SU-DHL-6 (cell line): ENCODE results near the gene NAT14.

Experiments
- H2AFZ ChIP-seq: fragments of 200-600 bp; sonication (generic); 2 replicates; pipeline ENCODE4 v1.6.1; 2014; ENCODE audit warnings: low read depth, mild to moderate bottlenecking, moderate library complexity, mixed read lengths, antibody characterized with exemption, low read length; ENCODE audit not compliant: severe bottlenecking
- H3F3A ChIP-seq: fragments of 200-600 bp; shearing (Covaris generic); 2 replicates; pipeline ENCODE4 v1.6.0; 2016; ENCODE audit warnings: antibody characterized with exemption, mild to moderate bottlenecking; ENCODE audit not compliant: insufficient read depth
- H3K27ac ChIP-seq: fragments of 200-600 bp; sonication (generic); 2 replicates; pipeline ENCODE4 v1.5.1; 2016; ENCODE audit warnings: low read depth, mild to moderate bottlenecking, low read length, moderate library complexity, mixed read lengths
- H3K27me3 ChIP-seq: fragments of 200-600 bp; sonication (generic), shearing (Covaris generic); 2 replicates; pipeline ENCODE4 v1.6.0; 2014; ENCODE audit warnings: mild to moderate bottlenecking, low read length
- H3K36me3 ChIP-seq: fragments of 200-600 bp; sonication (generic); 2 replicates; pipeline ENCODE4 v1.6.1; 2014; ENCODE audit warnings: mild to moderate bottlenecking, low read length, mixed read lengths
- H3K4me2 ChIP-seq: fragments of 300-600, 200-600 bp; shearing (Covaris generic), sonication (generic); 2 replicates; pipeline ENCODE4 v1.6.0; 2014; ENCODE audit warnings: low read length, low read depth, mild to moderate bottlenecking; ENCODE audit not compliant: poor library complexity, severe bottlenecking
- H3K4me3 ChIP-seq: fragments of 200-600 bp; sonication (generic); 2 replicates; pipeline ENCODE4 v1.5.1; 2014; ENCODE audit warnings: antibody characterized with exemption, low read length, mild to moderate bottlenecking, mixed read lengths; ENCODE audit not compliant: insufficient read depth, poor library complexity, severe bottlenecking
- H3K79me2 ChIP-seq: fragments of 200-600 bp; sonication (generic); 2 replicates; pipeline ENCODE4 v1.6.1; 2014; ENCODE audit warnings: mild to moderate bottlenecking, low read length, moderate library complexity; ENCODE audit not compliant: insufficient read depth
- H3K9ac ChIP-seq: fragments of 200-600 bp; sonication (generic); 2 replicates; pipeline ENCODE4 v1.7.0; 2014; ENCODE audit warnings: mild to moderate bottlenecking, low read length
- H3K9me2 ChIP-seq: fragments of 200-600 bp; sonication (generic); replicated peaks from 2 replicates; pipeline ENCODE4 v1.6.1; 2014; ENCODE audit warnings: low read length; ENCODE audit not compliant: insufficient read depth
- H3K9me3 ChIP-seq: fragments of 200-600 bp; sonication (generic); 2 replicates; pipeline ENCODE4 v1.6.1; 2014; ENCODE audit warnings: low read length, mixed read lengths; ENCODE audit not compliant: insufficient read depth
- H4K20me1 ChIP-seq: fragments of 200-600 bp; sonication (generic); 2 replicates; pipeline ENCODE4 v1.6.1; 2014; ENCODE audit warnings: low read depth, mild to moderate bottlenecking, antibody characterized with exemption, low read length, moderate library complexity, mixed read lengths
- CTCF ChIP-seq: fragments of 200-600 bp; sonication (generic); IDR thresholded peaks from one replicate; pipeline ENCODE4 v1.5.1; 2017; ENCODE audit warnings: antibody characterized with exemption, mild to moderate bottlenecking, low read length, moderate library complexity; ENCODE audit not compliant: insufficient read depth, poor library complexity, severe bottlenecking
- EZH2phosphoT487 ChIP-seq: fragments of 200-600 bp; sonication (generic), shearing (Covaris generic); conservative IDR thresholded peaks from 2 replicates; pipeline ENCODE4 v1.6.1; 2018; ENCODE audit warnings: mild to moderate bottlenecking, antibody characterized with exemption, low read length, moderate library complexity, mixed read lengths

Gene NAT14

GRCh38 chr19:55462722-55463121 lies 22.3 kb upstream of the NAT14 start:
- no peak for TF ChIP-seq CTCF
- no peak for TF ChIP-seq EZH2phosphoT487
- H3K4me2 ChIP-seq = no peak overlapping the region
- H3K9me2 ChIP-seq = no peaks in the 10 kb centered on the region
- no peak overlapping the region for H3K4me3 ChIP-seq
- no peak overlapping the region for H3K9ac ChIP-seq
- H3K27ac ChIP-seq = no peak overlapping the region
- H3K9me3 ChIP-seq = no peaks in the 10 kb centered on the region
- no peaks in the 10 kb centered on the region for H3K27me3 ChIP-seq
- no peaks in the 10 kb centered on the region for H3K36me3 ChIP-seq
- H4K20me1 ChIP-seq = no peaks in the 10 kb centered on the region
- H3K79me2 ChIP-seq = peaks cover 9% of the 10 kb centered on the region; the same call in 1 of the 2 replicates
- no peak overlapping the region for H2AFZ ChIP-seq
- H3F3A ChIP-seq = peaks cover 9% of the 10 kb centered on the region; the same call in 1 of the 2 replicates

- no peaks in the 10 kb centered on the region for H3K27me3 ChIP-seq
Observed at GRCh38 chr19:55463583-55464031, 21.4 kb upstream of the NAT14 start.

GRCh38 chr19:55464039-55464661 lies 20.8 kb upstream of the NAT14 start:
- H3K4me2 ChIP-seq = no peak overlapping the region
- TF ChIP-seq CTCF = no peak
- TF ChIP-seq EZH2phosphoT487 = no peak
- H3K9ac ChIP-seq = no peak overlapping the region

More at GRCh38 chr19:55463583-55464031, 21.4 kb upstream of the NAT14 start:
- TF ChIP-seq EZH2phosphoT487 (no peak), CTCF (no peak)
- H3K9me3 ChIP-seq = no peaks in the 10 kb centered on the region
- H3F3A ChIP-seq = peaks cover 9% of the 10 kb centered on the region; the same call in 1 of the 2 replicates
- no peak overlapping the region for H3K4me2 ChIP-seq
- no peaks in the 10 kb centered on the region for H3K36me3 ChIP-seq
- no peak overlapping the region for H3K27ac ChIP-seq
- no peak overlapping the region for H3K9ac ChIP-seq
- H2AFZ ChIP-seq = no peak overlapping the region
- no peak overlapping the region for H3K4me3 ChIP-seq
- no peaks in the 10 kb centered on the region for H4K20me1 ChIP-seq
- H3K79me2 ChIP-seq = peaks cover 9% of the 10 kb centered on the region; the same call in 1 of the 2 replicates
- no peaks in the 10 kb centered on the region for H3K9me2 ChIP-seq

More at GRCh38 chr19:55464039-55464661, 20.8 kb upstream of the NAT14 start:
- peaks cover 9% of the 10 kb centered on the region; the same call in 1 of the 2 replicates for H3F3A ChIP-seq
- H2AFZ ChIP-seq = no peak overlapping the region
- H4K20me1 ChIP-seq = no peaks in the 10 kb centered on the region
- no peaks in the 10 kb centered on the region for H3K9me3 ChIP-seq
- no peaks in the 10 kb centered on the region for H3K27me3 ChIP-seq
- H3K9me2 ChIP-seq = no peaks in the 10 kb centered on the region
- no peaks in the 10 kb centered on the region for H3K36me3 ChIP-seq
- H3K27ac ChIP-seq = no peak overlapping the region
- H3K4me3 ChIP-seq = no peak overlapping the region
- peaks cover 9% of the 10 kb centered on the region; the same call in 1 of the 2 replicates for H3K79me2 ChIP-seq
